Measurements from ENCODE around the gene TMEM138. TPM values are rescaled to one million over a fixed set of nuclear protein-coding genes. Genes with fewer than 3 reads are reported as not detected.
A peak's percentile ranks its signal among the peaks of the same experiment; 100 is the strongest.

TMEM138 gene
- total RNA-seq, 2 experiments from 2014 or later, result 38.6 to 47.0 TPM

- TF ChIP-seq, protein P1, sequence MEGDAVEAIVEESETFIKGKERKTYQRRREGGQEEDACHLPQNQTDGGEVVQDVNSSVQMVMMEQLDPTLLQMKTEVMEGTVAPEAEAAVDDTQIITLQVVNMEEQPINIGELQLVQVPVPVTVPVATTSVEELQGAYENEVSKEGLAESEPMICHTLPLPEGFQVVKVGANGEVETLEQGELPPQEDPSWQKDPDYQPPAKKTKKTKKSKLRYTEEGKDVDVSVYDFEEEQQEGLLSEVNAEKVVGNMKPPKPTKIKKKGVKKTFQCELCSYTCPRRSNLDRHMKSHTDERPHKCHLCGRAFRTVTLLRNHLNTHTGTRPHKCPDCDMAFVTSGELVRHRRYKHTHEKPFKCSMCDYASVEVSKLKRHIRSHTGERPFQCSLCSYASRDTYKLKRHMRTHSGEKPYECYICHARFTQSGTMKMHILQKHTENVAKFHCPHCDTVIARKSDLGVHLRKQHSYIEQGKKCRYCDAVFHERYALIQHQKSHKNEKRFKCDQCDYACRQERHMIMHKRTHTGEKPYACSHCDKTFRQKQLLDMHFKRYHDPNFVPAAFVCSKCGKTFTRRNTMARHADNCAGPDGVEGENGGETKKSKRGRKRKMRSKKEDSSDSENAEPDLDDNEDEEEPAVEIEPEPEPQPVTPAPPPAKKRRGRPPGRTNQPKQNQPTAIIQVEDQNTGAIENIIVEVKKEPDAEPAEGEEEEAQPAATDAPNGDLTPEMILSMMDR (IDR thresholded peaks at IDR 0.05), result no peak
- H3K4me3 Mint-ChIP-seq, result peak overlapping the region; percentile 99
- peaks cover 27% of the 10 kb centered on the region for H3K4me1 Mint-ChIP-seq (ENCODE audit: low read depth)
- H3K27me3 Mint-ChIP-seq, result no peaks in the 10 kb centered on the region
- POLR2A ChIA-PET, result interaction anchor here (0.6 to 6.5 kb wide), 11 partner anchors 11 to 414 kb away, joined by 3 to 59 read pairs (median 8); partner anchors contain the start of genes CPSF7, DDB1, SDHAF2 and TKFC
- intact Hi-C loops (cut with micrococcal nuclease), result no loop called here
- H3K9me3 Mint-ChIP-seq, result no peaks in the 10 kb centered on the region
- CTCF ChIA-PET, result interaction anchor here (3.5 to 16.8 kb wide), 3 partner anchors 21 to 71 kb away, joined by 17 to 181 read pairs (median 86); partner anchors contain the start of genes DDB1 and TKFC
- DNase-seq (no peak), ATAC-seq (no peak)
- peak overlapping the region; percentile 3 for H3K27ac Mint-ChIP-seq
- H3K36me3 Mint-ChIP-seq (ENCODE audit: low read depth), result peaks cover 33% of the 10 kb centered on the region
Measured at GRCh38 chr11:61364012-61364675, 2.0 kb downstream of the TMEM138 start.

DNA sequence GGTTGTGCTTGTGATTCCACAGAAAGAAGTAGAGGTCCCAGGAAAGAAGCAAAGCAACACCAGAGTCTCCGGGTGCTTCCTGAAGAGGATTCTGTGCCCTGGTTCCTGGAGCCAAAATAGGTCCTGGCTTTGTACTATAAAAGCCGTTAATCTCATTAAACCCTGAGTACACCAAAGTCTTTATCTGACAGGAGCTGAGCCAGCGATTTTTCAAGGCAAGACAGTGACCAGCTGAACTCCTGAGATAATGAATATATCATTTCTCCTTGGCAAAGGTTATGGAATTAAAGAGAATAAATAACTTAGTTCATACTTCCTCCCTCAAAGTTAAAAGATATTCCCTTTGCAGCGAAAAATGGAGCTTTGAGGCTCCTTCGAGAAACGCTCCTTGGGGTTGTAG is 5.2 kb downstream of the TMEM138 start:
- H3K4me3 Mint-ChIP-seq, result no peak overlapping the region
- ATAC-seq (no peak), DNase-seq (no peak)
- intact Hi-C loops (cut with micrococcal nuclease), result no loop called here
- ChIA-PET CTCF (interaction anchor here (8.9 to 16.8 kb wide), 2 partner anchors 18 to 29 kb away, joined by 86 to 181 read pairs; partner anchors contain the start of genes DDB1 and TKFC), POLR2A (interaction anchor here (0.8 to 2.8 kb wide), 5 partner anchors 18 to 208 kb away, joined by 3 to 11 read pairs (median 3); partner anchors contain the start of genes DDB1 and TKFC)
- H3K4me1 Mint-ChIP-seq (ENCODE audit: low read depth), result peaks cover 27% of the 10 kb centered on the region
- H3K27me3 Mint-ChIP-seq, result no peaks in the 10 kb centered on the region
- H3K27ac Mint-ChIP-seq, result no peak overlapping the region
- peaks cover 54% of the 10 kb centered on the region for H3K36me3 Mint-ChIP-seq (ENCODE audit: low read depth)
- TF ChIP-seq, protein P1 (IDR thresholded peaks at IDR 0.05), result no peak
- no peaks in the 10 kb centered on the region for H3K9me3 Mint-ChIP-seq

DNA sequence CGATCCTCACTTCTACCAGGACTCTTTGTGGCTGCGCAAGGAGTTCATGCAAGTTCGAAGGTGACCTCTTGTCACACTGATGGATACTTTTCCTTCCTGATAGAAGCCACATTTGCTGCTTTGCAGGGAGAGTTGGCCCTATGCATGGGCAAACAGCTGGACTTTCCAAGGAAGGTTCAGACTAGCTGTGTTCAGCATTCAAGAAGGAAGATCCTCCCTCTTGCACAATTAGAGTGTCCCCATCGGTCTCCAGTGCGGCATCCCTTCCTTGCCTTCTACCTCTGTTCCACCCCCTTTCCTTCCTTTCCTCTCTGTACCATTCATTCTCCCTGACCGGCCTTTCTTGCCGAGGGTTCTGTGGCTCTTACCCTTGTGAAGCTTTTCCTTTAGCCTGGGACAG is 6.5 kb downstream of the TMEM138 start:
- H3K27ac Mint-ChIP-seq, result no peak overlapping the region
- ChIA-PET POLR2A (interaction anchor here (0.7 to 2.8 kb wide), 4 partner anchors 13 to 35 kb away, joined by 3 to 11 read pairs (median 3); partner anchors contain the start of genes DDB1 and TKFC), CTCF (interaction anchor here (1.0 to 2.7 kb wide), 5 partner anchors 10 to 67 kb away, joined by 3 to 24 read pairs (median 3); no protein-coding TSS in a partner anchor)
- no peak for ATAC-seq
- H3K36me3 Mint-ChIP-seq (ENCODE audit: low read depth), result peaks cover 51% of the 10 kb centered on the region
- H3K27me3 Mint-ChIP-seq, result no peaks in the 10 kb centered on the region
- no peak overlapping the region for H3K4me3 Mint-ChIP-seq
- H3K9me3 Mint-ChIP-seq, result no peaks in the 10 kb centered on the region
- DNase-seq, result no peak
- intact Hi-C loops (cut with micrococcal nuclease), result no loop called here
- H3K4me1 Mint-ChIP-seq (ENCODE audit: low read depth), result peaks cover 17% of the 10 kb centered on the region
- TF ChIP-seq, protein P1 (IDR thresholded peaks at IDR 0.05), result no peak

GRCh38 chr11:61369372-61370348 is 7.5 kb downstream of the TMEM138 start:
- ChIA-PET CTCF (interaction anchor here (0.7 to 2.7 kb wide), 6 partner anchors 9 to 66 kb away, joined by 3 to 24 read pairs (median 3); no protein-coding TSS in a partner anchor), POLR2A (interaction anchor here (1.2 to 3.2 kb wide), 7 partner anchors 7 to 36 kb away, joined by 3 to 13 read pairs (median 4); partner anchors contain the start of genes CYB561A3, DDB1, TKFC and TMEM138)
- Mint-ChIP-seq H3K9me3 (no peaks in the 10 kb centered on the region), H3K27ac (peak overlapping the region; percentile 63), H3K4me1 (ENCODE audit: low read depth) (peaks cover 15% of the 10 kb centered on the region), H3K27me3 (no peaks in the 10 kb centered on the region), H3K4me3 (no peak overlapping the region), H3K36me3 (ENCODE audit: low read depth) (peaks cover 50% of the 10 kb centered on the region)
- DNase-seq (no peak), ATAC-seq (peak; percentile 13)
- TF ChIP-seq, protein P1 (IDR thresholded peaks at IDR 0.05), result no peak
- intact Hi-C loops (cut with micrococcal nuclease), result no loop called here
